ENCODE data around the gene LAG3. TPM values are rescaled to one million over a fixed set of nuclear protein-coding genes. Genes with fewer than 3 reads are reported as not detected.

LAG3 gene
- total and polyA plus RNA-seq, 5 donors from 2014 or later, result 6.3 to 12.6 (median 9.5) TPM

GRCh38 chr12:6790496-6791150 is 18.3 kb downstream of the LAG3 start:
- peak overlapping the region; percentile 96 to 100 (median 99) for H3K27ac Mint-ChIP-seq
- Histone ChIP-seq H3K4me1 (ENCODE audit: control insufficient read depth, insufficient read depth, low read length, poor library complexity, severe bottlenecking) (peaks cover 71% of the 10 kb centered on the region), H3K9me3 (ENCODE audit: control insufficient read depth in 2 of 2, low read length in 2 of 2) (no peaks in the 10 kb centered on the region), H3K27me3 (ENCODE audit: control insufficient read depth, insufficient read depth, low read length) (no peaks in the 10 kb centered on the region), H3K27ac (ENCODE audit: insufficient read depth, low read length, poor library complexity, severe bottlenecking) (peak overlapping the region; percentile 84), H3K4me3 (ENCODE audit: low read depth, low read length) (peak overlapping the region; percentile 96), H3K36me3 (ENCODE audit: control insufficient read depth, insufficient read depth, low read length) (peaks cover 13% of the 10 kb centered on the region)
- H3K4me3 Mint-ChIP-seq, result peak overlapping the region; percentile 97 to 99 (median 98)
- H3K9me3 Mint-ChIP-seq, result no peaks in the 10 kb centered on the region
- ATAC-seq (ENCODE audit: low read depth in 2 of 2) (peak; percentile 45 to 46), DNase-seq (peak; percentile 45 to 65 (median 57))
- no peaks in the 10 kb centered on the region for H3K27me3 Mint-ChIP-seq
- H3K4me1 Mint-ChIP-seq, result peaks cover 27 to 77% (median 54%) of the 10 kb centered on the region in 4 donors
- peaks cover 11% of the 10 kb centered on the region for H3K36me3 Mint-ChIP-seq

DNA sequence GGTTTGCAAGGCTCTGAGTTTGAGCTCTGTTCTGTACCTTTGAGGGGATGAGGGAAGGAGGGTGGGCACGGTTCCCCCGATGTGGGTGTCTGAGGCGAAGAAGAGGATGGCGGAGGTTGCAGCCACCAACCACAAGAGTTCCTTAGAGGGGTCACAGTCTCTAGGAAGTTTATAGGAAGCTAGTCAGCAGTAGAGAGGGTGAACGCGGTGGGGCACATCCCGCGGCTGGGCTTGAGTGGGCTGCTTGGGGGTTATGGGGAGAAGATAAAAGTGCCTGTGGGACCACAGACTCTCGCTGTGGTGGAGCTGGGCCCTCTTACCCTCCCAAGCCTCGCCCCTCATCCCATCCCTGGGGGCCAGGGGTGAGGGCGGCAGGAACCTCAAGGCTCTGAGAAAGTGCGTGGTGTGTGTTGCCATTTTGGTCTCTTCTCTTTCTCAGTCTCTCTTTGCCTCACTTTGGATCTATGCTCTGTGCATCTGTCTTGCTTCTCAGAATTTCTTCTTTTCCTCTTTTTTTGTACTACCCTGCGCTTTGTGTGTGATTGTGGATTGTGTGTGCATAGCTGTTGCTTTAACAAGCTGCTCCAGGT is 19.7 kb downstream of the LAG3 start:
- Histone ChIP-seq H3K36me3 (ENCODE audit: control insufficient read depth, insufficient read depth, low read length) (peaks cover 27% of the 10 kb centered on the region), H3K27me3 (ENCODE audit: control insufficient read depth, insufficient read depth, low read length) (no peaks in the 10 kb centered on the region), H3K9me3 (ENCODE audit: control insufficient read depth in 2 of 2, low read length in 2 of 2) (no peaks in the 10 kb centered on the region), H3K4me3 (ENCODE audit: low read depth, low read length) (peak overlapping the region; percentile 96), H3K4me1 (ENCODE audit: control insufficient read depth, insufficient read depth, low read length, poor library complexity, severe bottlenecking) (peaks cover 61% of the 10 kb centered on the region), H3K27ac (ENCODE audit: insufficient read depth, low read length, poor library complexity, severe bottlenecking) (peak overlapping the region; percentile 84)
- no peaks in the 10 kb centered on the region for H3K9me3 Mint-ChIP-seq
- H3K36me3 Mint-ChIP-seq, result peaks cover 23% of the 10 kb centered on the region
- DNase-seq (no peak), ATAC-seq (ENCODE audit: low read depth in 2 of 2) (no peak)
- H3K4me1 Mint-ChIP-seq, result peaks cover 19 to 77% (median 54%) of the 10 kb centered on the region in 4 donors
- H3K27ac Mint-ChIP-seq, result peak overlapping the region; percentile 96 to 100 (median 99)
- peak overlapping the region; percentile 97 to 99 (median 98) for H3K4me3 Mint-ChIP-seq
- no peaks in the 10 kb centered on the region for H3K27me3 Mint-ChIP-seq

DNA sequence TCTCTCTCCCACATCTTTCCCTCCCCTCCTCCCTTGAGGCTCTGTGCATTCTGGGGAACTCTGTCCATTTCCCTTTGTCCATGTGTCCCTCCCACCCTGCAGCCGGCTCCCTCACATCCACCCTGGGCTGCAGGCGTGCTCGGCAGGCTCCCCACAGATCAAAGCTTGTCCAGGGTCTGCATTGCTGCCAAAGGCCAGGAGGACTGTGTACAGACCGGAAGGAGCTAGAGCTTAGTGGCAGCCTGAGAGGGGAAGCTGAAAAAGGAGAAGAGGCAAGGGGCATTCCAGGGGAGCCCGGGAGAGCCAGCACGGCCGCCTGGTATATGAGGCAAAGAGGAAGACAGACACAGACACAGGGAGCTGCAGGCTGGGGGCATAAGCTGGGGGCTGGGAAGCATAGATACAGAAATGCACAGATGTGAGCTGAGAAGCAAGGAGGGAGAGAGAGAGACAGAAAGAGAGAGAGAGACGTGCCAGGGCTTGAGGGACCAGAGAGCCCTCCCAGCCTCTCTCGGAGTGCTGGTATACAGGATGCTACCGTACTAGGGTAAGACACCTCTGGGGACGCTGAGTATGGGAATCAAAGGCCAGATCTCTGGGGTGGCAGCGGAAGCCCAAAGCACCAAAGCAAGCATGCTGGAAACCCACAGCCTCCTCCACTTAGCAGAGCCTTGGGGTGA is 20.3 kb downstream of the LAG3 start:
- H3K27ac Mint-ChIP-seq, result peak overlapping the region; percentile 96 to 100 (median 99)
- H3K36me3 ChIP-seq (ENCODE audit: control insufficient read depth, insufficient read depth, low read length), result peaks cover 30% of the 10 kb centered on the region
- H3K27me3 ChIP-seq (ENCODE audit: control insufficient read depth, insufficient read depth, low read length), result no peaks in the 10 kb centered on the region
- H3K27ac ChIP-seq (ENCODE audit: insufficient read depth, low read length, poor library complexity, severe bottlenecking), result peak overlapping the region; percentile 84
- peak overlapping the region; percentile 96 for H3K4me3 ChIP-seq (ENCODE audit: low read depth, low read length)
- peak; percentile 56 to 58 for ATAC-seq (ENCODE audit: low read depth in 2 of 2)
- DNase-seq, result peak in 2 of 3 donors; percentile 51 to 74
- H3K4me1 Mint-ChIP-seq, result peaks cover 18 to 77% (median 56%) of the 10 kb centered on the region in 4 donors
- peaks cover 54% of the 10 kb centered on the region for H3K4me1 ChIP-seq (ENCODE audit: control insufficient read depth, insufficient read depth, low read length, poor library complexity, severe bottlenecking)
- peaks cover 29% of the 10 kb centered on the region for H3K36me3 Mint-ChIP-seq
- H3K4me3 Mint-ChIP-seq, result peak overlapping the region; percentile 97 to 99 (median 98)
- no peaks in the 10 kb centered on the region for H3K9me3 Mint-ChIP-seq
- no peaks in the 10 kb centered on the region for H3K27me3 Mint-ChIP-seq
- no peaks in the 10 kb centered on the region for H3K9me3 ChIP-seq (ENCODE audit: control insufficient read depth in 2 of 2, low read length in 2 of 2)

- ATAC-seq (ENCODE audit: low read depth in 2 of 2), result no peak
- DNase-seq, result no peak
- peaks cover 46% of the 10 kb centered on the region for H3K36me3 ChIP-seq (ENCODE audit: control insufficient read depth, insufficient read depth, low read length)
- no peak overlapping the region for H3K27ac ChIP-seq (ENCODE audit: insufficient read depth, low read length, poor library complexity, severe bottlenecking)
- H3K36me3 Mint-ChIP-seq, result peaks cover 48% of the 10 kb centered on the region
- no peaks in the 10 kb centered on the region for H3K9me3 Mint-ChIP-seq
- H3K4me1 Mint-ChIP-seq, result peaks cover 20 to 83% (median 55%) of the 10 kb centered on the region in 4 donors
- H3K9me3 ChIP-seq (ENCODE audit: control insufficient read depth in 2 of 2, low read length in 2 of 2), result no peaks in the 10 kb centered on the region
- H3K4me1 ChIP-seq (ENCODE audit: control insufficient read depth, insufficient read depth, low read length, poor library complexity, severe bottlenecking), result peaks cover 39% of the 10 kb centered on the region
- H3K27ac Mint-ChIP-seq, result peak overlapping the region; percentile 74 to 85 (median 75)
- H3K4me3 ChIP-seq (ENCODE audit: low read depth, low read length), result no peak overlapping the region
- H3K27me3 Mint-ChIP-seq, result no peaks in the 10 kb centered on the region
- peak overlapping the region in 3 of 4 donors; percentile 4 to 74 (median 55) for H3K4me3 Mint-ChIP-seq
- no peaks in the 10 kb centered on the region for H3K27me3 ChIP-seq (ENCODE audit: control insufficient read depth, insufficient read depth, low read length)
Observed at GRCh38 chr12:6795088-6795487, 22.8 kb downstream of the LAG3 start.

DNA sequence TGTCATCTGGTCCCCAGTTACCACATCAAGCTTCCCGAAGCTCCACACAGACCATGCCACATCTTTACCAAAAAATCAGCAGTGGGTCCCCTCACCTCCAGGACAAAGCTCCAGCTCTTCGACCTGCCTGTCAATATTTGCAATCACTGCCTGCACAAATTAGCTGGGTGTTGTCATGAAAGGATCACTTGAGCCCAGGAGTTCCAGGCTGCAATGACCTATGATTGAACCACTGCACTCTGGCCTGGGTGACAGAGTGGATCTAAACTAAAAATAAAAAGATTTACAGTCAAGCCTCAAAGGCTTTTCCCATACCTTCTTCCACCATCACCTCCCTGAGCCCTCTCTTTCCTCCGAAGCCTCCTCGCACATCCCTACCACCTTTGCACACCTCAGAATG is 24.3 kb downstream of the LAG3 start:
- peak overlapping the region in 2 of 4 donors; percentile 18 to 58 for H3K4me3 Mint-ChIP-seq
- no peaks in the 10 kb centered on the region for H3K27me3 ChIP-seq (ENCODE audit: control insufficient read depth, insufficient read depth, low read length)
- H3K27ac ChIP-seq (ENCODE audit: insufficient read depth, low read length, poor library complexity, severe bottlenecking), result no peak overlapping the region
- H3K4me1 ChIP-seq (ENCODE audit: control insufficient read depth, insufficient read depth, low read length, poor library complexity, severe bottlenecking), result peaks cover 26% of the 10 kb centered on the region
- no peaks in the 10 kb centered on the region for H3K9me3 ChIP-seq (ENCODE audit: control insufficient read depth in 2 of 2, low read length in 2 of 2)
- no peaks in the 10 kb centered on the region for H3K27me3 Mint-ChIP-seq
- H3K27ac Mint-ChIP-seq, result peak overlapping the region; percentile 73 to 84 (median 79)
- no peaks in the 10 kb centered on the region for H3K9me3 Mint-ChIP-seq
- peaks cover 46% of the 10 kb centered on the region for H3K36me3 Mint-ChIP-seq
- ATAC-seq (ENCODE audit: low read depth in 2 of 2) (no peak), DNase-seq (no peak)
- H3K4me3 ChIP-seq (ENCODE audit: low read depth, low read length), result no peak overlapping the region
- H3K36me3 ChIP-seq (ENCODE audit: control insufficient read depth, insufficient read depth, low read length), result peaks cover 56% of the 10 kb centered on the region
- peaks cover 20 to 79% (median 55%) of the 10 kb centered on the region in 4 donors for H3K4me1 Mint-ChIP-seq

DNA sequence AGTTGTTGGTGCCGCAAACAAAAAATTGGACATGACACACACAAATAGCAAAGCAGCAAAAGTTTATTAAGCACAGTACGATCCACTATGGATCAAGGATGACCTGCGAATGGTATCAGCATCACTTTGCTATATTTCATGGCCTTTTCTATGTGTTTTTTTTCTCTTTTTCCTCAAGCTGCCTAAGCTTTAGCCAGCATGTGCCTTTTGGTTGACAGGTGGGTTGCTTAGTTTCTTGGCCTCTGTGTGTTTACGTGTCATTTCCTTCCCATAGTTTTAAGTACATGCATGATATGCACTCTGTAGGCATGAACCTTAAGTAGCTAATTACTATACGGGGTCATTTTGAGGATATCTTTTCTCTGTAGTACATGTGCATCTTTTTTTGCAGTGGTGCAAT is 26.8 kb downstream of the LAG3 start:
- H3K27me3 ChIP-seq (ENCODE audit: control insufficient read depth, insufficient read depth, low read length), result no peaks in the 10 kb centered on the region
- H3K27ac ChIP-seq (ENCODE audit: insufficient read depth, low read length, poor library complexity, severe bottlenecking), result no peak overlapping the region
- Mint-ChIP-seq H3K4me1 (peaks cover 16 to 57% (median 39%) of the 10 kb centered on the region in 4 donors), H3K27me3 (no peaks in the 10 kb centered on the region), H3K27ac (peak overlapping the region in 2 of 3 donors; percentile 48 to 74), H3K9me3 (no peaks in the 10 kb centered on the region), H3K4me3 (peak overlapping the region in 1 of 4 donors; percentile 24), H3K36me3 (peaks cover 54% of the 10 kb centered on the region)
- ATAC-seq (ENCODE audit: low read depth in 2 of 2) (no peak), DNase-seq (no peak)
- H3K4me3 ChIP-seq (ENCODE audit: low read depth, low read length), result no peak overlapping the region
- H3K9me3 ChIP-seq (ENCODE audit: control insufficient read depth in 2 of 2, low read length in 2 of 2), result no peaks in the 10 kb centered on the region
- peaks cover 76% of the 10 kb centered on the region for H3K36me3 ChIP-seq (ENCODE audit: control insufficient read depth, insufficient read depth, low read length)
- H3K4me1 ChIP-seq (ENCODE audit: control insufficient read depth, insufficient read depth, low read length, poor library complexity, severe bottlenecking), result peaks cover 9% of the 10 kb centered on the region

- H3K4me3 ChIP-seq (ENCODE audit: low read depth, low read length), result no peak overlapping the region
- H3K27me3 ChIP-seq (ENCODE audit: control insufficient read depth, insufficient read depth, low read length), result no peaks in the 10 kb centered on the region
- no peak overlapping the region for H3K27ac ChIP-seq (ENCODE audit: insufficient read depth, low read length, poor library complexity, severe bottlenecking)
- Mint-ChIP-seq H3K36me3 (peaks cover 34% of the 10 kb centered on the region), H3K4me3 (no peak overlapping the region), H3K27me3 (no peaks in the 10 kb centered on the region), H3K9me3 (no peaks in the 10 kb centered on the region), H3K4me1 (peaks cover 11 to 26% (median 20%) of the 10 kb centered on the region in 4 donors), H3K27ac (no peak overlapping the region)
- no peak for ATAC-seq (ENCODE audit: low read depth in 2 of 2)
- DNase-seq, result no peak
- H3K4me1 ChIP-seq (ENCODE audit: control insufficient read depth, insufficient read depth, low read length, poor library complexity, severe bottlenecking), result no peaks in the 10 kb centered on the region
- peaks cover 48% of the 10 kb centered on the region for H3K36me3 ChIP-seq (ENCODE audit: control insufficient read depth, insufficient read depth, low read length)
- H3K9me3 ChIP-seq (ENCODE audit: control insufficient read depth in 2 of 2, low read length in 2 of 2), result no peaks in the 10 kb centered on the region
Observed at GRCh38 chr12:6807170-6807569, 34.9 kb downstream of the LAG3 start.
